MV-4-11 (cell line): ENCODE measurements around the gene KPTN.

ENCODE experiments used
- DNase-seq: peaks from one replicate; lab custom pipeline; 2025; lab: John Stamatoyannopoulos, UW

The KPTN gene

DNA sequence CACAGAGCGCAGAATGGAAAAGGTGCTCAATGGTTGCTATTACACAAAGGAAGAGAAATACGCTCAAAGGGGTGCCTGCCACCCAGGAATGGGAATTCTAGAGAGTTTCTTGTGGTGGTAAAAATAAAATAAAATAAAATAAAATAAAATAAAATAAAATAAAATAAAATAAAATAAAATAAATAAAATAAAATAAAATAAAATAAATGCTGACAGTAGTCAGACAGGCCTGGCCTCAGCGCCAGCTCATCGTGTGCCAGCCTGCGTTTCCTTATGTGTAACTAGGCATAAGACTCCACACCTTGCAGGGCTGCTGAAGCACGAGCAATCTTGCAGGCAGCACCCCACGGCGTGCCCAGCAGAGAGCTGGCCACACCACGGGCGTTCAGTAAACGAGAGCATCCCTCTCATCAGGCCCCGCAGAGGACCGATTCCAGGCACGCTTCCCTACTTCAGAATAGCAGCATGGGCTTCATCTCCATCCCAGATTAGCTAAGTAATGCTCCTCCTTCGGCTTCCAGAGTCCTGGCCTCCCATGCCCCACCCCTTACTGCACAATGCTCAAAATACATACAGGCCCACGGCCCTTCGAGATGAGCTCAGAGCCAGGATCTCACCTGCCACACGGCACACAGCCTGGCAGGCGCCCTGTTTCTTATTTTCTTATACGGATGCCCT is 25.3 kb upstream of the KPTN start:
- DNase-seq = no peak

DNA sequence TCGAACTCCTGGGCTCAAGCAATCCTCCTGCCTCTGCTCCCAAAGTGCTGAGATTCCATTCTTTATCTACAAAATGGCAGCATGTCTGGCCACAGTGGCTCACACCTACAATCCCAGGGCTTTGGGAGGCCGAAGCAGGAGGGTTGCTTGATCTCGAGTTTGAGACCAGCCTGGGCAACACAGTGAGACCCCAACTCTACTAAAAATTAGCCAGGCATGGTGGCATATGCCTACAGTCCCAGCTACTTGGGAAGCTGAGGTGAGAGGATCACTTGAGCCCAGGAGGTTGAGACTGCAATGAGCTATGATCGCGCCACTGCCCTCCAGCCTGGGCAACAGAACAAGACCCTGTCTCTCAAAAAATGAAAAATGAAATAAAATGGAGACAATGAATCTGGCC is 24.7 kb upstream of the KPTN start:
- no peak for DNase-seq

DNA sequence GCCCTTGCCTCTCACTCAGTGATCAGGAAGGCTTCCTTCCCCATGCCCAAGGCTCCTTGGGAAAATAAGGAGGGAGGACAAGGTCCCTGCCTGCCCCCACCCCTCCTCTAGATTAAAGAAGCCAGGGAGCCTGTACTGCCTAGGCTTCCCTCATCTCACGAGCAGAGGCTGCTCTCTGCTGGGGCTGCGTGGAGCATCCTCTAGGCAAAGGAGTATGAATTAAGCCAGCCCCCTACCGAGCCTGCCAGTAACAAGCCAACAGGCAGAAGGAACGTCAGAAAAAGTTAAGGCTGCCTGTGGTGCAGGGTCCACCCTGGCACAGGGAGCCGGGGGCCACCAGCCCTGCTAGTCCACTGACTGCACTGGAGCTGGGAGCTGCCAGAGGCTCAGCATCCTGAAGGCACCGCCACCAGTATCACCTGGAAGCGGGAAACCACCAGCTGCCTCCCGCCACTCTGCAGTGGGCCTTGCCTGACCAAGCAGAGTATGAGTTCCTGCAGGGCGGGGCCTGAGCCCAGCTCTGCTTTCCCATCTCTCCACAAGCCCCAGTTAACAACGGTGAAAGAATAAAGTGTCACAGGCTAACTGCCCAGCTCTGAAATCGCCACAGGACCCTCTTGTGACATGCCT is 24.0 kb upstream of the KPTN start:
- DNase-seq = no peak

DNA sequence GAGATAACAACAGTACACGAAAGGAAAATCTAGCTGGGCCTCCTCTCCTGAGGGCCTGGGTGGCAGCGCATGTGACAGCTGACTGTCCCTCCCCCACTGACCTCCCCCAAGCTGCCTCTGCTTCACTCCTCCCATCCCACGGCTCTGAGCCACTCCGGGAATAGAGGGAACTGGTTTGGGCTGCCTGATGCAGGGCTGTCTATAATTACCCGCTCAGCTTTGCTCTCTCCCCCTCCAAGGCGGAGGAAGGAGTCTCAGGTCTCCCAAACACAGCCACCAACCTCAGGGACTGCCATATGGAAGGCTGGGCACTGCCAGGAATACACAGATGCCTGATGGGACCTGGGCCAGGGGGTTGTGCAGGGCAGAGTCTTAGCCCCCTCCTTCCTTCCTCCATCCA is 23.0 kb upstream of the KPTN start:
- DNase-seq = no peak

DNA sequence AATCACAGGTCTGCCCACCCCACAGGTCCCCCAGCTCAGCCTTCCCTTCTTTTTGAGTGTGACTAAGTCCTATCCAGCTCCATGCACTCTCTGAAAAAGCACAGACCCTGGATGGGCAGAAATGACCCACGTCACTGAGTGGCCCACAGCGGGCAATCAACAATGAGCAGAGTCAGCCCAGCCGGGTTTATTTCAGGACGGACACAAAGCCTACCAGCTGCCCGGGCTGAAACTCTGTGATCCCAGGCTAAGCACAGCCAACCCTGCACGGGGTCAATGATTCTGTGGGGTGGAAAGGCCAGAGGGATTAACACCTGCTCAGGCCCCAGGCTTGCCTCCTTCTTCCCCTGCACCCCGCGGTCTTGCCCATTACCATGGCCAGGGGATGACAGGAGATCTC is 22.4 kb upstream of the KPTN start:
- DNase-seq = no peak

DNA sequence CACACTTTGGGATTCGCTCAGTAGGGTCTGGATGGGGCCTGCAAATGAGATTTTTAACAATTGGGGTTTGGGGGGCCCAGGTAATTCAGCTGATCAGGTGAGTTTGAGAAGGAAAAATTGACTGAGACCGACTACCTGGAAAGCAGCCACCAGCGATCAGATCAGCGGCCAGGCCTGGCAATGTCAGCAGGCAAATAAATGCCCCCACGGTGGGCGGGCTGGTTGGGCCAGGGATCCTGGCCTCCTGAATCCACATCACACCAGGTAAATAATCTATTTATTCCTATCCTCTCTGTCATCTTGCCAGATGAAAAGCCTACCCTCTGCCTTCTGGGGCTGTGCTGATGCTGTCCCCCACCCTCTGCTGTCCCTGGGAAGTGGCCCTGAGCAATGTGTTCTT is 21.5 kb upstream of the KPTN start:
- no peak for DNase-seq

DNA sequence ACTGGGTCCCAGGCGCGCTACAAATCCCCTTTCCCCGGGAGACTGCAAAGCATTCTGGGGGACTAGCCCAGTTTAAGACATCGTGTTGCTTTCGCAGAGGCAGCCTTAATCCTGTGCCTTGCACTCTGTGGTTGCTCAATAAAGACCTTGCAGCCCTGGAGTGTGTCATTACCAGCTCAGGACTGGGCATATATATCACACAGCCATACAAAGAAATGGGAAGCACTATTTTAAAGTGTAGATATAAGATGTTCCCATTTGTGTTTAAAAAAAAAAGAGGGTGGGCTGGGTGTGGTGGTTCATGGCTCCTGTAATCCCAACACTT is 19.8 kb upstream of the KPTN start:
- peak; percentile 95 for DNase-seq

DNA sequence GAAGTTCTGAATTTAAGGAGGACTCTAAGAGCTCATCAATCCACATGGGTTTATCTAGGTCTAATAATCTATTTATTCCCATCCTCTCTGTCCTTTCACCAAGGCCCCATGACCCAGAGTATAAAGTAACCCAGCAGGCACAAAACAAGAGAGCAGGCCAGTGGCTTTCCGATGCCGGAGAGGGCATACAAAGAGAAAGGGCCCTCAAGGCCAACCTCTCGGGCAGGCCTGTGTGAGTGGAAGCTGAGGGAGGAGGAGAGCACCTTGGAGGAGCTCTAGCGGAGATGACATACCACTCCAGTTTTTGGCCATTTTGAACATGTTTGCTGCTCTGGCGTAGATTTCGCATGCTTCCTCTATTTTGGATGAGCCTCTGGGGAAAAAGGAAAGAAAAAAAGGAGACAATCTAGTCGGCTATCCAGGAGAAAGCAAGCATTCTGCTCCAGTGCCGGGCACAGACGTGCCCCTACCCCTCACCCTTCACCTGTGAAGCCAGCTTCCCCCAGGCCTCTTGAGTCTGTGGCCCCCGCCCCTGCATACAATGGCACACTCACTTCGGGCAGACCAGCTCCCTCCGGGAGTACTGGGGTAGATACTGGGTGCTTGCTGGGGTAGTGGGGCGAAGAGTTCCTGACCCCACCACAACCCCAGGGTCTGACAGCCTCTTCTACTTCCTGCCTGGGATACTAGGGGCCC is 19.3 kb upstream of the KPTN start:
- no peak for DNase-seq

DNA sequence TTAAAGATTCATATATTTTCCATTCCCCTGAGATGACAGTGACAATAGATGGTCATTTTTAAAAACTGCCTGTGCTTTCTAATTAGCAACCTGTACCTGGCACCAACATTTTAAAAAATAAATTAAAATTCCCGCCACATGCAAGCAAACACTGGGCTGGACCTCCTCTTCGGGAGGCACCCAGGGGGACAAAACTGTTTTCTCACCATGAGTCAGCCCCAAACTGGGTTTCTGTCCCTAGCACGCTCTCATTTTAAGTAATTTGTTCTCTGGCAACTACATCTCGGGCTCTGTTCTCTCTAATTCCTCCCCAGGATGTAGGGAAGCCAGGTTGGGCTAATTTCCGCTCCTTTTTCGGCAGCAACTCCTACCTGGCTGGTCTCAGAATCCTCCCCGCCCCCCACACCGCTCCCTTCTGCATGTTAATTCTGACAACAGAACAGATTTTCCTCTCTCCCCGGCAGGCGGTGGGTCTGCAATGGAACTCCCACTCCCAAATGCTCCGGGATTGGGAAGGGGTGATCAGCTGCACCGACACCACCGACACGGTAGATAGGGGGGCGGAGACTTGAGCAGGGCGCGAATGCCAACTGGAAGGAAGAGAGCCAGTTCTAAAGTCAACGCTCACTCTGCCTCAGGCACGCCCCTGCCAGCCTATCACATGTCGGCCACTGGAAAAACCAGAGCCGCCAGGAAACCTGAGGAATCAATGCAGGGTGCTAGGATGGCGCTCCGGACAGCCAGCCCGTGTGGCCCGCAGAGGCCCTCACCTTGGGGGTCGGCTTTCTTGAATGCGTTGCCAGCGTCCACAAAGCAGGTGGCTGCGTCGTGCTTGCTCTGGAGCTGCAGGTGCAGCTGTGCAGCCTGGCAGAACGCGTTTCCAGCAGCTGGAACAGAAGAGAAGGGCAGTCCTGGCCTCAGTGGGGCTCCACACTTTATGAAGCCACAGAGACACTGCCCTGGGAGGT is 16.1 kb upstream of the KPTN start:
- no peak for DNase-seq

DNA sequence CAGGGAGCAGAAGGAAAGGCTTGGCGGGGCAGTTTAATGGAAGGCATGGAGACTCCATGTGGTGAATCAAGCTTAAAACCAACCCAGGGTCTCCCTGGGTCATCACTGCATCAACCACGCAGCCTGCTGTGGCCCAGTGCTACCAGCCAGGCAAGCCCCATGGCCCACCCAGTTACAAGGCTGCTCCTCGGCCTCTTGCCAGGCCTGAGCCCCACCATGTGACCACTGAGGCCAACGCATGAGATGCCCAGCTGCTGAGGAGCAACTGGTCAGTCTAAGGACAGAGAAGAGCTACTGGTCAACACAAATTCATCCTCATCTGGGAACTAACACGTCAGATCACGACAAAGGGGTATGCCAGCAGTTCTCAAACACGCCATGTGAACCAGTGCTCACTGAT is 15.4 kb upstream of the KPTN start:
- DNase-seq = no peak

DNA sequence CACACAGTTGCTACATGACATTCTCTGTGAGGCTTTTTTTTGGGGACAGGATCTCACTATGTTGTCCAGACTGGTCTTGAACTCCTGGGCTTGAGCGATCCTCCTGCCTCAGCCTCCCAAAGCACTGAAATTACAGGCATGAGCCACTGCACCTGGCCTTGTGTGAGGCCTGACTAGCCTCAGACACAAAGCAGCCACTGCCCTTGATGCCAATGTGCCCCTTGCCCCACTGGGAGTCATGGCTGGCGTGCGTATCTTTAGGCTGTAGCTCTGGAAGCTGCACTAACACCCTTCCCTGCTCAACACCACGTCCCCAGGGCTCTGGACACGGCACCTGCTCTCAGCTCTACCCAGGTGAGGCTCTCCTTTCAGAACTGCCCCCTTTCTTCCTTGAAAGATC is 14.5 kb upstream of the KPTN start:
- DNase-seq = no peak

DNA sequence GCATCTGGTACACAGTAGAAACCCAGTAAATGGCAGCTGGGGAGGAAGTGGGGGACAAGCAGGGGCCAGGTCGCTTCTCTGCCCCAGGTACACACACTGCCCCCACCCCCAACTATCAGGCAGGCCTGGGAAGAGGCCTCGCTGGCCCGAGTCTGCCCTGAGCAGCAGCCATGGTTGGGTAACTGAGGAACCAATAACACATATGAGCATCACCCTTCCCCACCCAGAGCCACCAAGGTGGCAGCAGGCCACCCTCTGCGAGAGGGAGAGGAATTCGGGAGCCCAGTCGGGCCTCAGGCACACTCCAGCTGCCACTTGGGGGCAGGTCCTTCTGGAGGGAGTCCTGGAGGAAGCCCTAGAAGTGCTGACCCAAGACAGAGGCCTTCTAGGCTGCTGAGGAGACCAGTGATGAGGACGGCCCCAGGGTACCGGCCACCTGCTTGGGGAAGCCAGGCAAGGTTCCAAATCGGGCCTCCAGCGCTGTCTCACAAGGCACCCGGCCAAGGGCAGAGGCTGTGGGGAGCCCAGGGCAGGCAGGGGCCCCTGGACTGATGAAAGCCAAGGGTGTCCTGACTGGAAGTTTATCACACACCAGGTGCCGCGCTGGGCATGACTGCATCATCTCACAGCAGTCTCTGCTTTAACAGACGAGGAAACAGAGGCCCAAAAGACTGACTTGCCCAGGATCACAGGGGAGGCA is 14.0 kb upstream of the KPTN start:
- no peak for DNase-seq

DNA sequence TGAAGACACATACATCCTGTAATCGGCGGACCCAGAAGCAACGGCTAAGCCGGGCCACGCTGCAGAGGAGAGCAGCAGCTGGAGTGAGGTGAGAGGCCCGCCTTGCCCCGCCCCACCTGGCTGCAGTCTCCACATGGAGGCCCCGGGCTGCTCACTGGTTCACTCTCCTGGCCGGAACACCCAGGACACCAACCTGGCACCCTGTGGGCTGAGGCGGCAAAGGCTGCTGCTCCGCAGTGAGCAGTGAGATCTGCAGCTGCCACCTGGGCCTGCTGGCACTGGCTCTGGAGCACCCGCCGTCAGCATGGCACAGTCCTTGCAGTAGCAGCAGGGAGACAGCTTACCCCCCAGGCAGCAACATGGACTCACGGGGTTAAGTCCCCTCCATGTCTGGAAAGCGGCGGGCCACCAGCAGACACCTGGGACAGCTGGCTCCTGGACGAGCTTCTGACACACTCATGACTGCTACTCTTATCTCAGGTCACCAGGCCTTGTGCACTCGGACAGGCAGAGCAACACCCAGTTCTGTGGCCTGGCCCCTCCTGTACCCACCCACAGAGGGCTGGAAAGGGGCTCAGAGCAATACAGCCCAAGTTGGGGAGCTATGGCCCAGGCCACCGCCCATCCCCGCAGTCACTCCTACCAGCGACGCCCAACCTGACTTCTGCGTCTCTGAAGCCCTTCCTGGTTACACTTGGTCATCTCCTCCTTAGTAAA is 13.2 kb upstream of the KPTN start:
- no peak for DNase-seq

DNA sequence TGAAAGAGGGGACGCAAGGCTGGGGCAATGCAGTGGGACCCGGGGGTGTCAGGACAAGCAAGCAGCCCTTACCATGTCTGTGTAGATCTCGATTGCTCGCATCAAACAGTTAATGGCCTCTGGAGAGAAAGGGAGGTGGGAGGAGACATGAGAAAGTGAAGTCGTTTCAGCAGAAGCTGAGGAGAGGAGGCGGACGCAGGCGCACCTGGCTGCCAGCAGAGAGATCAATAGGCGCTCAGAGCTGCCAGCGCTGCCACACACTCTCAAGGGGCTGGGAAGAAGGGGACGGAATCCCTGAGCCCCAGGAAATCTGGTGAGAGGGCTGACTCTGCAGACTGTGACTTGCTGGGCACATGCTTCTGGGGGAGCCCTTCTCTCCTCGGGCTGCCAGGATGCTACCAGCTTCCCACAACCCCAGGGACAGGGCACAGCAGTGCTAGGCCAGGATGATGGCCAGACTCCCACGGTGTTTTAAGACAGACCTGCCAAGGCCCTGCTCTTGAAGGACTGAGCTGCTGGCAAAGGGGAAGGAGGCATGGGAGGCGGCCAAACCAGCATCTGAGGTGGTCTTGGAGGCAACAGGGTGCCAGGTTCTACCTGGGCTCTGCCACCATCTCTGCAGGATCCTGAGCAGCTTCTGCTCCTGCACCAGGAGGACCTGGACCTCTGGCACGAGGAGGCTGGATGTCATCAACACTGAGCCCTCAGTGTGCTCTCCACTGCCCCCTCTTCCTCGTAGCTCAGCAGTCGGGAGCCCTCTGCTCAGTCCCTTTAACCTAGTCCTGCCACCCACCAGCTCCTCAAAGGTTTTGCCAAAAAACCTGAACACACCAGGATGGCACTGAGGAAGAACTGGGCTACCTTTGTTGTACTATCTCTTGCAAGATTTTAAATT is 11.7 kb upstream of the KPTN start:
- no peak for DNase-seq

DNA sequence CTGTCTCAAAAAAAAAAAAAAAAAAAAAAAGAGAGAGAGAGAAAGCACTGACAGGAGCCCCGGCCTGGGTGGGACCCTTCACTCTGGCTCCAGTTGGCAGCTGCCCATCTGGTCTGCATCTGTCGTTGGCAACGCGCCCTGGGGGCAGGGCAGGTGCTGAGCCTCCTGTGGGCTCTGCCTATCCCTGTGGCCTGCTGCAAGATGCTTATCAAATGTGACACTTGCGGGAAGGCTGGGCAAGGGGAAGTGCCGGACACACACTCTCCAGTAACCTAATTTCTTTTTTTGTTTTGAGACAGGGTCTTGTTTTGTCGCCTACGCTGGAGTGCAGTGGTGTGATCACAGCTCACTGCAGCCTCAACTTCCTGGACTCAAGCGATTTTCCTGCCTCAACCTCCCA is 10.7 kb upstream of the KPTN start:
- DNase-seq = no peak

DNA sequence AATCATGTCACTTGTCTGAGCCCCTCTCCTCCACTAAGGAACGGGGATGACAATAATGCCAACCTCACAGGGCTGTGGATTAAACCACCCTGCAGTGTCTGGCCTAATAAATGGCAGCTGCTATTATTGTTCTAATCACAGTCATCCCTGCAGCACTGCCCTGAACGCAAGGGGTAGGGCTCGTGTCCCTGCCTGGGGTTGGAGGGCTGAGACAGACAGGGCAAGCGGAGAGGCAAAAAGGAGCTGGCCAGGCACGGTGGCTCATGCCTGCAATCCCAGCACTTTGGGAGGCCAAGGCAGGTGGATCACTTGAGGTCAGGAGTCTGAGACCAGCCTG is 10.2 kb upstream of the KPTN start:
- no peak for DNase-seq

DNA sequence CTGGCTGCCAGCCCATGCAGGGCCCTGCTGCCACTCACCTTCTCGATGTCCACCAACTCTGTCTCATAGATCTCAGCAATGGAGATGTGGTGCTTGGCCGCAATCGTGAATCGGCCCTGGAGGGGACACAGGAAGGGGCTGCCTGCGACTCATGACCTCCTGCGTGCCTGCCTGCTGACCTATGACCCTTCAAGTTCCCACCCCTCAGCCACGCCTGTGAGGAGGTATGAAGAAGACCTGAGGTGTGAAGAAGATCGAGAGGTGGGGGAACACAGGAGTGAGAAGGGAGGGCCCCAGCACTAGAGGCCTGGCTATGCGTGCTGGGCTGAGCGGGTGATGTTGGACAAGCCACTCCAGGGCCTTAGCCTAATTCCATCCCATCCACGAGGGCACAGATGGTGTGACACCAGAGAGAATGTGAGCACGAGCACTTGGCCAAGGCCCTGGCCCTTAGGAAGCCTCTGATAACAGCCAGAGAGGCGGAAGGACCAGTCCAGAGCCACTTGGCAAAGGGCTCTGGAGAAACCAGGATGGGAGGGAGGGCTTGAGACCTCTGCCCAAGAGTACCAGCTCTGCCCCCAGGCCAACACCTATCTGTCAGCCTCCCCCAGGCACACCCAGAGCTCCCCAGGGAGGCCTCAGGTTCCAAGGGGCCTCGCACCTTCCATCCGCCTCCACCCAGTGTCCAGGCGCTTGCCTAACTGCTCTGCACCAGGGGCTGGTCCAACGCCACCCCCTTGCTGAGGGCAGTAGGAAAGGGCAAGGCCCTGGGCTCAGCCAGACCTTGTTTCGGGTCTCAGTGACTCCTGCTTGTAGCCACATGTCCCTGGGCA is 9.6 kb upstream of the KPTN start:
- DNase-seq = no peak

DNA sequence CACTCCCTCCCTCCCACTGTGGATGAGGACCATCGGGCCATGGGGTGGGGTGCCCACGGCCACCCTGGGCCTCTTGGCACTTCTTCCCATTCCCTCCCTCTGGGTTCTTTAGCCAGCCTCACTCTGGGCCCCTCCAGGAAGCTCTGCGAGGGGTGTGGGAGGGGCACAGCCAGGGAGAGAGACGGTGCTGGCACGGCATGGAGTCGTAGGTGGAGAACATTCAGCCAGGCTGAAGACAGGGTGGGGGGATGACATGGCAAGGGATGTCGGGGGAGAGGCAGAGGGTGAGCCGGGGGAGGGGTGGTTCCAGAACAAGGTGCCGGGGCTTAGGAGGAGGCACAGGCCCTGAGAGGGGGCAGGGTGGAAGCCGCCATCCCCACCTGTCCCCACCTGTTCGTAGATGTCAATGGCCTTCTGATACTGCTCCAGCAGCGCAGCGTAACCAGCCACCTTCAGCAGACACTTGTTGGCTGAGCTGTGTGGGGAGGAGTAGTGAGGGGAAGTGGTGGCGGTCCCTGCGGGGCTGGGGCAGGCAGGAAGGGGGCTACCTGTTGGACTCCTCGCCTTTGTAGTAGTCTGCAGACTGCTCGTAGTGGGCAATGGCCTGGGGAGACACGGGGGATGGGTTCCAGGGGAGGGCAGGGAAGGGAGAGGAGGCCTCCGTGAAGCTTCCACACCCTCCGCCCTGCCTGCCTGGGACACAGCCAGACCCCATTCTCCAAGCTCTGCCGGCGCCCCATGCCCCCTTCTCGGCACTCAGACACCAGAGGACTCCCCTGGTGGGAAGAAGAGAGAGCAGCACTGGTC is 8.8 kb upstream of the KPTN start:
- no peak for DNase-seq

DNA sequence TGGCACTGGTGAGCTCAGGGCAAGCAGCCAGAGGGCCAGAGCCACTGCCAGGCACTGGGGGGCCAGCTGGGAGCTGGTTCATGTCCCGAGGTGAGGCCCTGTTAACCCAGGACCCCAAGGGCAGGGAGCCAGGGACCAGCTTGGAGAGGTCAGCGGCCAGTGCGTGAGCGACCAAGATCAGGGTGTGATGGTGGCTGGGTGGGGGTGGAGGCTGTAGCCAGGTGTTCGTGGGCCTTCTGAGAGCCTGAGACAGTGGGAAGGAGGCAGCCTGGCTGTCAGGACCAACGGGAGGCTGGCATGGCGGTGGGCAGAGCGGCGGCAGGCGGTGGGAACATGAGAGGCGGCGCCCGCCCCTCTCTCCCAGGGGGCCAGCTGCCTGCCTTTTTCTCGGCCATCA is 8.1 kb upstream of the KPTN start:
- no peak for DNase-seq
